CD4-positive, alpha-beta T cell treated with Interleukin-12 subunit alpha and Interleukin-12 subunit beta, for 1 hour (primary cell): ENCODE results near the gene HNRNPF.
A peak's percentile ranks its signal among the peaks of the same experiment; 100 is the strongest.
"Not testable (repeated sequence)": the region's sequence is repeated elsewhere in the genome, so short reads cannot be mapped to it uniquely, and the experiment has no call there.

Experiments used
- DNase-seq: peaks from one replicate; pipeline ENCODE4 v3.0.0-alpha.2; 2020

HNRNPF gene, protein sequence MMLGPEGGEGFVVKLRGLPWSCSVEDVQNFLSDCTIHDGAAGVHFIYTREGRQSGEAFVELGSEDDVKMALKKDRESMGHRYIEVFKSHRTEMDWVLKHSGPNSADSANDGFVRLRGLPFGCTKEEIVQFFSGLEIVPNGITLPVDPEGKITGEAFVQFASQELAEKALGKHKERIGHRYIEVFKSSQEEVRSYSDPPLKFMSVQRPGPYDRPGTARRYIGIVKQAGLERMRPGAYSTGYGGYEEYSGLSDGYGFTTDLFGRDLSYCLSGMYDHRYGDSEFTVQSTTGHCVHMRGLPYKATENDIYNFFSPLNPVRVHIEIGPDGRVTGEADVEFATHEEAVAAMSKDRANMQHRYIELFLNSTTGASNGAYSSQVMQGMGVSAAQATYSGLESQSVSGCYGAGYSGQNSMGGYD

DNA sequence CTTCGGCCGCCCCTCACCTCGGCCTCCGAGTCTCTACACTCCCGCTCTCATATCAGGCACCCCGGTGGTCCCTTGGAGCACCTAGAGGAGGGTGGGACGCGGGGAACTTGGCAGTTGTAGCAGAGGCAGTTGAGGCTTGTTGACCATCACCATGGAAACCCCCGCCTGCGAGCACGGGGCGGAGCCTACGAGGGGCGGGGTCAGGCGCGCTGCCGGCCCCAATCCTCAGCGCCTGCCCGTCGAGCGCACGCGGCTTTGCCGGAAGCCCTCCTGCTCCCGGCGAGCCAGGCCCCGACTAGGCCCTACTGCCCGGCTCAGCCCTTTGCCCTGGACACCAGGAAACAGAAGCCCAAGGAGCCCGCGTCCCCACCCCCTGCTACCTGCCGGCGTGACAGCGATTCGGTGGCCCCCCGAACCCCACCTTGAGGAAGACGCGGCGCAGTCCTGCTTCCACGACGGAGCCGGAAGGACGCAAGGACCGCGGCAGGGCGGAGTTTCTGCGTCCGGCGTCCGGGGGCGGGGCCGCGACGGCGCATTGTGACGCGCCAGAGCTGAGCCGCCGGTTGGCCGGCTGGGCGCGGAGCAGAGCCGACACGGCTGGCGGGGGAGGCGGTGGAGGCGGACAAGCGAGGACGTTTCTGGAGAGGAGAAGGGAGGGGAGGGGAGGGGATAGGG is at the start of gene HNRNPF:
Gene HNRNPF, minus strand, starts transcription at position 477 of the 675 bp plus-strand sequence. CDS start 21,302 bp downstream, outside the sequence.
- DNase-seq, result peak; percentile 97

GRCh38 chr10:43458227-43458626 is 49.2 kb upstream of the HNRNPF start:
- no peak for DNase-seq

GRCh38 chr10:43456561-43456960 is 47.6 kb upstream of the HNRNPF start:
- DNase-seq, result not testable (repeated sequence)

GRCh38 chr10:43454025-43454424 is 45.0 kb upstream of the HNRNPF start:
- DNase-seq, result not testable (repeated sequence)

DNA sequence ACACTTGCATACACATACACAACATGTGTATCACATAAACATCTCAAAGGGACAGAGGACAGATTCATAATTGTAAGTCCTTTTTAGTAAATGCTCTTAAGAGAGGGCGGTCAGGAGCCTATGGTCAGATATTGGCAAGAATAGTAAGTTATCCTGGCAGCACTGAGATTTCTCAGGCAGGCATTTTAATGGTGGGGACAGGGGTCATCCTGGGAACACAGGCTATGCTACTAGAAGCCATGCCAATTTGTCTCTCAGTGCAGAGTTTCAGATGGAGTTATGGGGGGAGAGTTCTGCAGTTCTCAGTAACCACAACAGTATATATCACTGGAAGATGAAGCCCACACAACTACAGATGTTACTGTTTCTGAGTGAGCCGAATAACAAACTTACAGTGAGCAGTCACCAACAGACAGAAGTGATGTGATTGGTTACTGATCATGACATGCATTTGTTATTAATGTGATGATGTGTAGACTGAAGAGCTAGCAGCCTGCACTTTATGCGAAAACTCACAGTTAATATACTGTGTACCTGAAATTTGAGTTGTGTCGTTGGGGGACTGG is 44.4 kb upstream of the HNRNPF start:
- DNase-seq, result peak; percentile 23

DNA sequence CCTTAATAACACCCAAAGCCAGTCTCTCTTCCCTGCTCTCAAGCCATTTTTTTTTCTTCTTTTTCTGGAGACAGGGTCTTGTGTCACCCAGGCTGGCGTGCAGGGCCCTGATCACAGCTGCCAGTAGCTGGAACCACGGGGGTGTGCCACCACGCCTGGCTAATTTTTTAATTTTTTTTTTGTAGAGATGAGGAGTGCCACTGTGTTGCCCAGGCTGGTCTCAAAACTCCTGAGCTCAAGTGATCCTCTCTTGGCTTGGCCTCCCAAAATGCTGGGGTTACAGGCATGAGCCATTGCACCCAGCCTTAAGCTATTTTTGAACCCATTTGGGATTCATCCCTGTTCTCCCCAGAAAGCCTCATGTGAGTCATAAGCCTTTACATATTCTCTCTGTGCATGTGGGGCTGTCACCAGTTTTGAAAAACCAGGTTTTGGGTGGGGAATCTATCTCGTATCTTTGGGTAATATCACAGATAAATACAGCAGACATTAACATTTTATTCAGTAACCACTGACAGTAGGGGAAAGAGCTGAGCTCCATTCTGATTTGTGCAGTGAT is 43.4 kb upstream of the HNRNPF start:
- DNase-seq, result no peak

- no peak for DNase-seq
Observed at GRCh38 chr10:43448742-43449141, 39.8 kb upstream of the HNRNPF start.

DNA sequence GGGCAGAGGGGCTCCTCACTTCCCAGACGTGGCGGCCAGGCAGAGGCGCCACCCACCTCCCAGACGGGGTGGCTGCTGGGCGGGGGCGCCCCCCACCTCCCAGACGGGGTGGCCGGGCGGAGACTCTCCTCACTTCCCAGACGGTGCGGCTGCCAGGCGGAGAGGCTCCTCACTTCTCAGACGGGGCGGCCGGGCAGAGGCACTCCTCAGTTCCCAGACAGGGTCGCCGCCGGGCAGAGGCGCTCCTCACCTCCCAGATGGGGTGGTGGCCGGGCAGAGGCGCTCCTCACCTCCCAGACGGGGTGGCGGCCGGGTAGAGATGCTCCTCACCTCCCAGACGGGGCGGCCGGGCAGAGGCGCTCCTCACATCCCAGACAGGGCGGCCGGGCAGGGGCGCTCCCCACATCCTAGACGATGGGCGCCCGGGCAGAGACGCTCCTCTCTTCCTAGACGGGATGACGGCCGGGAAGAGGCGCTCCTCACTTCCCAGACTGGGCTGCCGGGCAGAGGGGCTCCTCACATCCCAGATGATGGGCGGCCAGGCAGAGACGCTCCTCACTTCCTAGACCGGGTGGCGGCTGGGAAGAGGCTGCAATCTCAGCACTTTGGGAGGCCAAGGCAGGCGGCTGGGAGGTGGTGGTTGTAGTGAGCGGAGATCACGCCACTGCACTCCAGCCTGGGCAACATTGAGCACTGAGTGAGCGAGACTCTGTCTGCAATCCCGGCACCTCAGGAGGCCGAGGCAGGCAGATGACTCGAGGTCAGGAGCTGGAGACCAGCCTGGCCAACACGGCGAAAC is 37.4 kb upstream of the HNRNPF start:
- DNase-seq, result not testable (repeated sequence)

DNA sequence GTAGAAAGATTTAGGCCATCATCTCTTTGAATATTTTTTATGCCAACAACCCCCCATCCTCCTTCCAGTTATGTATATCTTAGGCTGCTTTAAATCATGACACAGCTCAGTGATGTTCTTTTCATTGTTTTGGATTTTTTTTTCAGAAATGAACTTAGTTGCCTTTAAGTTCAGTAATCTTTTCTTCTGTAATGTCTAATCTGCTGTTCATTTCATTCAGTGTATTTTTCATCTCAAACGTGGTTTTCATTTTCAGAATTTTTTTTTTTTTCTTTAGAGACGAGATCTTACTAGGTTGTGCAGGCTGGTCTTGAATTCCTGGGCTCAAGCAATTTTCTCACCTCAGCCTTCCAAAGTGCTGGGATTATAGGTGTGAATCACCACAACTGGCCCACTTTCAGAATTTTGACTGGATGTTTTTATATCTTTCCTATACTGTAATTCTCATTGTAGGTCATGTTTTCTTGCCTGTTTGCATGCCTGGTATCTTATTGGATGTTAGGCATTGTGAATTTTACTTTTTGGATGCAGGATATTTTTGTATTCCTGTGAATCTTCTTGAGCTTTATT is 36.0 kb upstream of the HNRNPF start:
- no peak for DNase-seq

- DNase-seq, result no peak
Observed at GRCh38 chr10:43444323-43444722, 35.3 kb upstream of the HNRNPF start.

- DNase-seq, result no peak
Observed at GRCh38 chr10:43440463-43441134, 31.6 kb upstream of the HNRNPF start.

GRCh38 chr10:43437141-43437870 is 28.3 kb upstream of the HNRNPF start:
- DNase-seq, result no peak

GRCh38 chr10:43436291-43437140 is 27.5 kb upstream of the HNRNPF start, which contains the start of gene ZNF487:
Gene ZNF487, plus strand, starts transcription at chr10:43437111. Its CDS starts 38,703 bp downstream, at chr10:43475814.
- DNase-seq, result peak; percentile 93

GRCh38 chr10:43430926-43431663 is 22.1 kb upstream of the HNRNPF start:
- no peak for DNase-seq

DNA sequence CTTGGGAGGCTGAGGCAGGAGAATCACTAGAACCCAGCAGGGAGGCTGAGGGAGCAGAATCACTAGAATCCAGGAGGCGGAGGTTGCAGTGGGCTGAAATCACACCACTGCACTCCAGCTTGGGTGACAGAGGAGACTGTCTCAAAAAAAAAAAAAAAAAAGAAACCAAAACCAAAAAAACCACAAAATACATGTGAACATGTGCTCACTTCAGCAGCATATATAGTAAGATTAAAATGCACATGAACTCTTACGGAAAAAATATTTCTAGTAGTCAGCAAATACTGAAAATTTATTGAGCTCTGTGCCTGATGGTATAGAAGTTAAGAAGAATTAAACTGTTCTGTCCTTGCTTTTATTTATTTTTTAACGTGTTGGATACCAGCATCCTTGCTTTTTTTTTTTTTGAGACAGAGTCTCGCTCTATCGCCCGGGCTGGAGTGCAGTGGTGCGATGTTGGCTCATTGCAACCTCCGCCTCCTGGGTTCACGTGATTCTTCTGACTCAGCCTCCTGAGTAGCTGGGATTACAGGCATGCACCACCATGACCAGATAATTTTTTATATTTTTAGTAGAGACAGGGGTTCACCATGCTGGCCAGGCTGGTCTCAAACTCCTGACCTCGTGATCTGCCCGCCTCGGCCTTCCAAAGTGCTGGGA is 18.3 kb upstream of the HNRNPF start:
- no peak for DNase-seq

DNA sequence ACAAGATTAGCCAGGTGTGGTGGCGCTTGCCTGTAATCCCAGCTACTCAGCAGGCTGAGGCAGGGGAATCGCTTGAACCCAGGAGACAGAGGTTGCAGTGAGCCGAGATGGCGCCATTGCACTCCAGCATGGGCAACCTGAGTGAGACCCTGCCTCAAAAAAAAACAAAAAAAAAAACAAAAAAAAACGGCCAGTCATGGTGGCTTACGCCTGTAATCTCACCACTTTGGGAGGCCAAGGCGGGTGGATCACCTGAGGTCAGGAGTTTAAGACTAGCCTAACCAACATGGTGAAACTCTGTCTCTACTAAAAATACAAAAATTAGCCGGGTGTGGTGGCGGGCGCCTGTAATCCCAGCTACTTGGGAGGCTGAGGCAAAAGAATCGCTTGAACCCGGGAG is 17.5 kb upstream of the HNRNPF start:
- DNase-seq, result not testable (repeated sequence)

DNA sequence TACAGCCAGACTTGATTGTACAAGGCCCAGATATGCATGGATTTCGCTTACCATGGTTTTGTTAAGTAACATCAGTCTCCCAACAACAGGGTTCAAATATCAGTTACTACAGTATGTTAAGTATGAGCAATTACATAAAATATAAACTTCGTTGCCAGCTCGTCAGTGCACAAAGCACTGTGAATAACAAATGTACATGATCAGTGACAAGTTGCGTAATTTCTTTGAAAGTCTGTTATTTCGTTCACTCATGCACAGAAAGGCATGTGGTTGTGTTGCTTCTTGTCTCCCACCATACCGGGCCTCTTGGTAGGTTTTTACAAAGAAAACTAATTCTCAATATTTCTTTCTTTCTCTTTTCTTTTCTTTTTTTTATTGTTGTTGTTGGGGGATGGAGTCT is 15.4 kb upstream of the HNRNPF start:
- DNase-seq, result no peak

DNA sequence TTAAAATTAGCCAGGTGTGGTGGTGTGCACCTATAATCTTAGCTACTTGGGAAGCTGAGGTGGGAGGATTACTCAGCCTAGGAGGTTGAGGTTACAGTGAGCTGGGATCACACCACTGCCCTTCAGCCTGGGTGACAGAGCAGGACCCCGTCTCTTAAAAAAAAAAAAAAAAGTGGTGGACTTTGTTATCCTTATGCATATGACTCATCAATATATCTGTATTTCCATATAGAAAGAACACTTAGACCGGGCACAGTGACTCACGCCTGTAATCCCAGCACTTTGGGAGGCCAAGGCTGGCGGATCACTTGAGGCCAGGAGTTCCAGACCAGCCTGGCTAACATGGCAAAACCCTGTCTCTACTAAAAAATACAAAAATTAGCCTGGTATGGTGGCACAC is 13.0 kb upstream of the HNRNPF start:
- not testable (repeated sequence) for DNase-seq

DNA sequence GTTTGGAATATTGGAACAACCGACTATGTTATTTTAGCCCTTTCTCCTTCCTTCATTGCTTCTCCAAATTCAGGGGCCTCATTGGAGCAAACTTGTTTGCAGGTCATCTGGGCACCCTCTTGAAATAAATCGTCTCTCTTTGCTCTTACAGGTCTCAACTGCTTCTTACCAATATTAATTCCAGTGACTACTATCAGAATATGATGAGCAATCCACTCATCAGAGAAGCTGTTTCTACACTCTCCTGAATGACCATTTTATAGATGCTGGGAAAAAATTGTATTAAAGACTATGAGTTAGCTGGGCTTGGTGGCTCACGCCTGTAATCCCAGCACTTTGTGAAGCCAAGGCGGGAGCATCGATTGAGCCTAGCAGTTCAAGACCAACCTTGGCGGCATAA is 12.5 kb upstream of the HNRNPF start:
- DNase-seq, result no peak
